IMR-90 (cell line): Measurements from ENCODE around the gene CHRNA3. TPM values are rescaled to one million over a fixed set of nuclear protein-coding genes. Genes with fewer than 3 reads are reported as not detected.

Experiments used
- ATAC-seq: fragments of 200-7000 bp; cut with Tn5 transposase; 2 replicates; pipeline ENCODE4 v1.9.1; 2020; ENCODE audit warnings: low read depth, mild to moderate bottlenecking, moderate library complexity
- BruUV-seq: library from RNA; stranded (reverse); fragments of 400-500 nt; replicated peaks from 2 replicates; lab custom pipeline; 2021; lab: Mats Ljungman, UMichigan
- CTCF ChIA-PET: fragments of 300-600 bp; formaldehyde crosslinking; extraction: SDS; loops from one replicate; lab custom pipeline; 2021; ENCODE audit warnings: antibody characterized with exemption; lab: Yijun Ruan, JAX
- POLR2A ChIA-PET: fragments of 300-600 bp; sonication (Branson Sonifier 250); formaldehyde crosslinking; loops from one replicate; lab custom pipeline; 2022; ENCODE audit warnings: antibody characterized with exemption; ENCODE audit not compliant: unreplicated experiment; lab: Charles Lee
- DNase-seq: peaks from one replicate; pipeline ENCODE4 v3.0.0; 2013
- H2AFZ ChIP-seq: replicated peaks from 2 replicates; pipeline ENCODE3; 2013; ENCODE audit warnings: low read length, mild to moderate bottlenecking; ENCODE audit not compliant: poor library complexity
- H2AK5ac ChIP-seq: 2 replicates; pipeline ENCODE4 v1.6.1; 2013; ENCODE audit warnings: low read depth, low read length, inconsistent platforms
- H2AK9ac ChIP-seq: replicated peaks from 2 replicates; pipeline ENCODE3; 2013; ENCODE audit warnings: mild to moderate bottlenecking, low read depth, low read length, moderate library complexity; ENCODE audit not compliant: poor library complexity
- H2BK120ac ChIP-seq: 2 replicates; pipeline ENCODE4 v1.6.1; 2013; ENCODE audit warnings: low read depth, low read length, inconsistent platforms
- H2BK15ac ChIP-seq: 3 replicates; pipeline ENCODE4 v1.6.1; 2013; ENCODE audit warnings: low read depth, low read length, inconsistent platforms
- H2BK20ac ChIP-seq: 2 replicates; pipeline ENCODE4 v1.6.1; 2013; ENCODE audit warnings: low read depth, mild to moderate bottlenecking, inconsistent platforms, low read length, moderate library complexity
- H2BK5ac ChIP-seq: 2 replicates; pipeline ENCODE4 v1.6.1; 2013; ENCODE audit warnings: mild to moderate bottlenecking, low read depth, low read length, inconsistent platforms; ENCODE audit not compliant: poor library complexity, severe bottlenecking
- H3K14ac ChIP-seq: replicated peaks from 2 replicates; pipeline ENCODE4 v1.6.1; 2013; ENCODE audit warnings: low read depth, low read length, inconsistent platforms
- H3K18ac ChIP-seq: 2 replicates; pipeline ENCODE4 v1.6.1; 2013; ENCODE audit warnings: low read depth, low read length, control low read depth
- H3K23ac ChIP-seq: 2 replicates; pipeline ENCODE4 v1.6.1; 2013; ENCODE audit warnings: low read depth, low read length, inconsistent platforms
- H3K27ac ChIP-seq: 2 replicates; pipeline ENCODE4 v1.5.1; 2013; ENCODE audit warnings: mild to moderate bottlenecking, control low read depth, low read length; ENCODE audit not compliant: insufficient read depth
- H3K27me3 ChIP-seq: 2 replicates; pipeline ENCODE4 v1.6.1; 2013; ENCODE audit warnings: low read length; ENCODE audit not compliant: control insufficient read depth, insufficient read depth
- H3K36me3 ChIP-seq: 2 replicates; pipeline ENCODE4 v1.6.1; 2013; ENCODE audit warnings: low read length, mixed read lengths; ENCODE audit not compliant: control insufficient read depth, insufficient read depth
- H3K4ac ChIP-seq: 2 replicates; pipeline ENCODE4 v1.6.1; 2013; ENCODE audit warnings: low read depth, low read length, inconsistent platforms
- H3K4me1 ChIP-seq: 2 replicates; pipeline ENCODE4 v1.6.1; 2013; ENCODE audit warnings: low read length, mixed read lengths; ENCODE audit not compliant: control insufficient read depth, insufficient read depth
- H3K4me2 ChIP-seq: 2 replicates; pipeline ENCODE4 v1.6.1; 2013; ENCODE audit warnings: low read depth, mild to moderate bottlenecking, control low read depth, low read length, moderate library complexity
- H3K4me3 ChIP-seq: 2 replicates; pipeline ENCODE4 v1.5.1; 2013; ENCODE audit warnings: low read depth, mild to moderate bottlenecking, control low read depth, low read length, moderate library complexity; ENCODE audit not compliant: insufficient read depth
- H3K56ac ChIP-seq: 2 replicates; pipeline ENCODE4 v1.6.1; 2013; ENCODE audit warnings: low read length, inconsistent platforms; ENCODE audit not compliant: insufficient read depth; ENCODE audit errors: extremely low read depth
- H3K79me1 ChIP-seq, 2 experiments: 2 replicates each; pipeline ENCODE4 v1.6.1; 2013; ENCODE audit warnings: low read length in 2 of 2, inconsistent platforms in 1 of 2, low read depth in 1 of 2
- H3K9ac ChIP-seq: 2 replicates; pipeline ENCODE4 v1.6.1; 2013; ENCODE audit warnings: low read depth, low read length, control low read depth
- H3K9me1 ChIP-seq: 2 replicates; pipeline ENCODE4 v1.6.1; 2013; ENCODE audit warnings: low read length, inconsistent platforms; ENCODE audit not compliant: insufficient read depth
- H3K9me3 ChIP-seq: 2 replicates; pipeline ENCODE4 v1.6.1; 2013; ENCODE audit warnings: low read length; ENCODE audit not compliant: control insufficient read depth, insufficient read depth
- H4K20me1 ChIP-seq: 2 replicates; pipeline ENCODE4 v1.6.1; 2013; ENCODE audit warnings: low read length, inconsistent platforms; ENCODE audit not compliant: insufficient read depth
- H4K5ac ChIP-seq: 2 replicates; pipeline ENCODE4 v1.6.1; 2013; ENCODE audit warnings: mild to moderate bottlenecking, low read depth, low read length, control low read depth
- H4K8ac ChIP-seq, 2 experiments: 2 replicates each; pipeline ENCODE4 v1.6.1; 2013; ENCODE audit warnings: low read depth in 2 of 2, low read length in 2 of 2, control low read depth in 1 of 2, inconsistent platforms in 1 of 2
- H4K91ac ChIP-seq: 2 replicates; pipeline ENCODE4 v1.6.1; 2013; ENCODE audit warnings: low read depth, low read length, inconsistent platforms; ENCODE audit not compliant: insufficient read depth
- MAZ ChIP-seq: IDR thresholded peaks from 2 replicates; pipeline ENCODE4 v1.6.1; 2012; ENCODE audit warnings: low read depth, mild to moderate bottlenecking, low read length, improper control_type of control experiment, moderate library complexity, borderline replicate concordance
- MXI1 ChIP-seq: IDR thresholded peaks from 2 replicates; pipeline ENCODE4 v1.6.1; 2012; ENCODE audit warnings: low read depth, mild to moderate bottlenecking, low read length, moderate library complexity, borderline replicate concordance
- NFE2L2 ChIP-seq: fragments of 150-350 bp; IDR thresholded peaks from 2 replicates; pipeline ENCODE4 v1.6.1; 2016; ENCODE audit warnings: low read depth, mild to moderate bottlenecking, low read length
- RAD21 ChIP-seq: IDR thresholded peaks from 2 replicates; pipeline ENCODE4 v1.6.1; 2012; ENCODE audit warnings: low read length, improper control_type of control experiment
- RCOR1 ChIP-seq: IDR thresholded peaks from 2 replicates; pipeline ENCODE4 v1.6.1; 2012; ENCODE audit warnings: mild to moderate bottlenecking, low read length, improper control_type of control experiment; ENCODE audit not compliant: insufficient replicate concordance
- RFX5 ChIP-seq: IDR thresholded peaks from 2 replicates; pipeline ENCODE4 v1.8.0; 2012; ENCODE audit warnings: low read depth, mild to moderate bottlenecking, low read length, moderate library complexity
- WGBS, 2 experiments: methylation state at CpG; one replicate each; pipeline versions ENCODE4 v1.1.5 to v1.1.7; 2013; ENCODE audit warnings: missing lambda C conversion rate in 2 of 2; ENCODE audit not compliant: insufficient read length in 1 of 2; ENCODE audit errors: extremely low coverage in 2 of 2; 5-methylcytosine and 5-hydroxymethylcytosine counted together
- dilution Hi-C: fragments of 300-500 bp; cut with HindIII; formaldehyde crosslinking; loops from one replicate; pipeline ENCODE4 v1.14.3; 2018; ENCODE audit warnings: low sequenced_read_pairs; ENCODE audit not compliant: unreplicated experiment
- in situ Hi-C: fragments of 300-500 bp; cut with MboI; formaldehyde crosslinking; loops from 3 replicates; pipeline ENCODE4 v1.14.3; 2019; ENCODE audit warnings: low sequenced_read_pairs, inconsistent platforms, mixed read lengths
- intact Hi-C: fragments of 100-400 bp; cut with micrococcal nuclease; formaldehyde crosslinking; loops from 2 replicates; pipeline ENCODE4 v1.10.0; 2022
- polyA plus RNA-seq, 3 experiments: library from polyadenylated mRNA; depleted of rRNA; stranded (reverse); fragments of >200 nt; gene quantifications; 2 replicates each; pipeline ENCODE4 v1.2.3, GENCODE V29; 2012; ENCODE audit warnings: low replicate concordance in 1 of 3
- total RNA-seq: library from RNA; depleted of rRNA; stranded (reverse); fragments of >200 nt; gene quantifications from 2 replicates; pipeline ENCODE4 v1.2.3, GENCODE V29; 2012
- TF ChIP-seq, protein P1 (sequence below): fragments of 150-350 bp; IDR thresholded peaks from 2 replicates; pipeline ENCODE4 v1.6.1; 2016; ENCODE audit warnings: low read depth, mild to moderate bottlenecking, low read length, moderate library complexity, borderline replicate concordance
- TF ChIP-seq, protein P2 (sequence below): fragments of 150-350 bp; IDR thresholded peaks from 2 replicates; pipeline ENCODE4 v1.6.1; 2017; ENCODE audit warnings: mild to moderate bottlenecking, antibody characterized with exemption, low read length, low read depth

Gene CHRNA3
- total and polyA plus RNA-seq, 2 of the 4 experiments (the other 2 are of a cell fraction), result not detected

DNA sequence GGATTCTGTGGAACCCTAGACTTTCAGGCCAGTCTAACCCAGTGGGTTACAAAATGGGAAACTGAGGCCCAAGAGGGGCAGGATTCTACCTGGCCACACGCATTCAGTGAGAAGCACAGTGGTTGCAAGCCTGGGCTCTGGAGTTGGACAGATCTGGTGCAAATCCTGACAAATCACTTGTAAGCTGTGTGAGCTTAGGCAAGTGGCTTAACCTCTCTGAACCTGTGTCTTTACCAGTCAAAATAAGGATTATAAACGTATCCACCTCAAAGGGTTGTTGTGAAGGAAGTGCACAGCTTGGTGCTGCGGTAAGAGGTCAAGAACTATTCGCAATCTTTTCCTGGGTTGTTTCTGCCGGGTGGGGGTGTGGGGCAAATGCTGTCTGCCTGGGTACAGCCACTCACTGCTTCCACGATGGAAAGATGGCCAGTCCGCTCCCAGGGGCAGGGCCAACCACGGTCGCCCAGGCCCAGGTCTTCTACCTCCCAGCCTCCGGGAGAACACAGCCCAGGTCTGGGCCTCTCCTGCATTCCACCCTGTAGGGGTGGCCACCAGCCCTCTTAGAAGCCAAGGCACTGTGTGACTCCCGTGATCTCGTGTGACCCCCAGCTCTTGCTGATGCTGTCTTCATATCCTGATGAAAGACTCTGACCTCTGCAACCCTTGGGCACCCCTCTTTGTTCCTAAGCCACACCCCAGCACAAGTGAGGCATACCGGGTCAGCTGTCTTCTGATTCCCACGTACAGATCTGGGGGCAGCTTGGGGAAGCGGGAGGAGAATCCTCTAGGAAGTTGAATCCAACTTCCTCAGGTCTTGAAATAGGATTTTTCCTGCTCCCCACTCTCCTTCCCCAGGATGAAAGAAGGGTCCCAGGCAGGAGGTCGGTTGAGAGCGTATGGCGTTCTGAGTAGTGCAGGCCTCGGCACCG is 1.5 kb downstream of the CHRNA3 start:
- Histone ChIP-seq H3K23ac (no peak overlapping the region), H3K18ac (no peak overlapping the region), H3K9ac (no peak overlapping the region), H2BK5ac (no peak overlapping the region), H2BK120ac (no peak overlapping the region), H3K4ac (no peak overlapping the region), H3K14ac (no peak overlapping the region), H4K20me1 (peaks cover 6% of the 10 kb centered on the region), H3K79me1 (no peaks in the 10 kb centered on the region), H3K9me3 (no peaks in the 10 kb centered on the region), H2AK9ac (peak overlapping the region; percentile 55), H2AK5ac (no peak overlapping the region), H3K4me2 (no peak overlapping the region), H3K36me3 (no peaks in the 10 kb centered on the region), H3K4me3 (no peak overlapping the region), H3K27me3 (peaks cover 46% of the 10 kb centered on the region), H3K9me1 (no peaks in the 10 kb centered on the region), H3K4me1 (no peaks in the 10 kb centered on the region), H2BK20ac (no peak overlapping the region), H3K27ac (no peak overlapping the region), H4K8ac (no peak overlapping the region), H4K5ac (no peak overlapping the region), H2AFZ (no peak overlapping the region), H2BK15ac (no peak overlapping the region), H3K56ac (no peak overlapping the region), H4K91ac (no peak overlapping the region)
- no peak for TF ChIP-seq MAZ
- TF ChIP-seq RFX5, result no peak
- no peak for TF ChIP-seq RCOR1
- no peak for TF ChIP-seq MXI1
- no peak for TF ChIP-seq NFE2L2
- no peak for TF ChIP-seq RAD21
- TF ChIP-seq, protein P1, sequence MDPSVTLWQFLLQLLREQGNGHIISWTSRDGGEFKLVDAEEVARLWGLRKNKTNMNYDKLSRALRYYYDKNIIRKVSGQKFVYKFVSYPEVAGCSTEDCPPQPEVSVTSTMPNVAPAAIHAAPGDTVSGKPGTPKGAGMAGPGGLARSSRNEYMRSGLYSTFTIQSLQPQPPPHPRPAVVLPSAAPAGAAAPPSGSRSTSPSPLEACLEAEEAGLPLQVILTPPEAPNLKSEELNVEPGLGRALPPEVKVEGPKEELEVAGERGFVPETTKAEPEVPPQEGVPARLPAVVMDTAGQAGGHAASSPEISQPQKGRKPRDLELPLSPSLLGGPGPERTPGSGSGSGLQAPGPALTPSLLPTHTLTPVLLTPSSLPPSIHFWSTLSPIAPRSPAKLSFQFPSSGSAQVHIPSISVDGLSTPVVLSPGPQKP, result no peak
- TF ChIP-seq, protein P2, sequence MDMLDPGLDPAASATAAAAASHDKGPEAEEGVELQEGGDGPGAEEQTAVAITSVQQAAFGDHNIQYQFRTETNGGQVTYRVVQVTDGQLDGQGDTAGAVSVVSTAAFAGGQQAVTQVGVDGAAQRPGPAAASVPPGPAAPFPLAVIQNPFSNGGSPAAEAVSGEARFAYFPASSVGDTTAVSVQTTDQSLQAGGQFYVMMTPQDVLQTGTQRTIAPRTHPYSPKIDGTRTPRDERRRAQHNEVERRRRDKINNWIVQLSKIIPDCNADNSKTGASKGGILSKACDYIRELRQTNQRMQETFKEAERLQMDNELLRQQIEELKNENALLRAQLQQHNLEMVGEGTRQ, result no peak
- BruUV-seq, result no TSS peak
- intact Hi-C loops, result loop anchor here (10.0 kb wide), 1 partner anchor 266 kb away; no protein-coding TSS in a partner anchor
- ChIA-PET CTCF (interaction anchor here (0.8 to 1.0 kb wide), 2 partner anchors 75 to 132 kb away, joined by 3 read pairs; no protein-coding TSS in a partner anchor), POLR2A (no interaction called here)
- DNase-seq (no peak), ATAC-seq (no peak)
- in situ Hi-C loops, result loop anchor here (5.0 kb wide), 1 partner anchor 88 kb away; no protein-coding TSS in a partner anchor
- WGBS, 2 experiments, result 100% methylated on average over 1 of the region's 20 CpGs; no CpG with 5 or more reads in 1 of the 2 experiments
- dilution Hi-C loops, result no loop called here
